Measurements from ENCODE around the gene SLC49A3.

DNA sequence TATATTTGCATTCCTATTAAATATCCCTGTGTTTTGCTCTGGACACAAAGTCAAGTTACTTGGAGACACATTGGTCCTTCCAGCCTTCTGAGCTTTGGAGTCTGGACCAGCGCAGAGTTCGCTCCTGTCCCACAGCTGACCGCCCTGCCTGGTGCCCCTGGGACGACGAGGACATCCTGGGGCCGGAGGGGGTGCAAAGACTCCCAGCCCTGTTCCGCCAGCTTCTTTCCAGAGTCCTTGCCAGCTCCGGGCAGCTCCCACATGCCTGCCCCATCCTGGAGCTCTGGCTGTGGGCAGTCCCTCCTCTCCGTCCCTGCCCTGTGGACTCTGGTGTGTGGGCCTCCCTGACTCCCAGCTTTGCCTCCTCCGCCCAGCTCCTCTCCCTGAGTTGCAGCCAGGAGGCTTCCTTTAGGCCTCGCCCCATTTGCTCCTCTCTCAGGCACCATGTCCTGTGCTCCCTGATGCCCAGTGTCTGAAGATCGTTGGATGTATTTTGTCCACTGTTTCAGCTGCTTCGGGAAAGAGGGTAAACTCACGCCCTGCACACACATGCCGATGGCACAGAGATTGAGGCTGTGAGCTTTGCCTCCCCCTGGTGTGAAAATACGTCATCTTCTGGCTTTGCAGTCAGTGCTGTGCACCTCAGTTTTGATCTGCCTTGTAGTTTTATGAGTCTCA is 11.8 kb upstream of the SLC49A3 start:
- TF ChIP-seq, protein P1, sequence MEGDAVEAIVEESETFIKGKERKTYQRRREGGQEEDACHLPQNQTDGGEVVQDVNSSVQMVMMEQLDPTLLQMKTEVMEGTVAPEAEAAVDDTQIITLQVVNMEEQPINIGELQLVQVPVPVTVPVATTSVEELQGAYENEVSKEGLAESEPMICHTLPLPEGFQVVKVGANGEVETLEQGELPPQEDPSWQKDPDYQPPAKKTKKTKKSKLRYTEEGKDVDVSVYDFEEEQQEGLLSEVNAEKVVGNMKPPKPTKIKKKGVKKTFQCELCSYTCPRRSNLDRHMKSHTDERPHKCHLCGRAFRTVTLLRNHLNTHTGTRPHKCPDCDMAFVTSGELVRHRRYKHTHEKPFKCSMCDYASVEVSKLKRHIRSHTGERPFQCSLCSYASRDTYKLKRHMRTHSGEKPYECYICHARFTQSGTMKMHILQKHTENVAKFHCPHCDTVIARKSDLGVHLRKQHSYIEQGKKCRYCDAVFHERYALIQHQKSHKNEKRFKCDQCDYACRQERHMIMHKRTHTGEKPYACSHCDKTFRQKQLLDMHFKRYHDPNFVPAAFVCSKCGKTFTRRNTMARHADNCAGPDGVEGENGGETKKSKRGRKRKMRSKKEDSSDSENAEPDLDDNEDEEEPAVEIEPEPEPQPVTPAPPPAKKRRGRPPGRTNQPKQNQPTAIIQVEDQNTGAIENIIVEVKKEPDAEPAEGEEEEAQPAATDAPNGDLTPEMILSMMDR (IDR thresholded peaks at IDR 0.05; ENCODE audit: insufficient read depth, low read depth, low read length) = no peak
- no peak for TF ChIP-seq EZH2 (IDR thresholded peaks at IDR 0.05; ENCODE audit: insufficient read depth, low read length)
